Activated CD8-positive, alpha-beta T cell treated with anti-CD3 and anti-CD28 coated beads, Interleukin-2, amount 10 ng/mL, durations not matched to agents 7 days and 5 days (primary cell): ENCODE data around the gene ODC1. TPM values are rescaled to one million over a fixed set of nuclear protein-coding genes. Genes with fewer than 3 reads are reported as not detected.

Experiments
- ATAC-seq: fragments of 150-1000 bp; cut with Tn5 transposase; one replicate; pipeline ENCODE4 v1.10.0; 2021; ENCODE audit warnings: moderate library complexity
- CTCF ChIA-PET: fragments of 350-600 bp; sonication (Branson Sonifier 250); formaldehyde crosslinking; loops from one replicate; lab custom pipeline; 2021; ENCODE audit warnings: antibody characterized with exemption; lab: Charles Lee
- POLR2A ChIA-PET: fragments of 350-600 bp; sonication (Branson Sonifier 250); formaldehyde crosslinking; loops from one replicate; lab custom pipeline; 2021; ENCODE audit warnings: antibody characterized with exemption; lab: Charles Lee
- DNase-seq: peaks from one replicate; pipeline ENCODE4 v3.0.0-alpha.2; 2020
- H3K27ac Mint-ChIP-seq: one replicate; pipeline ENCODE4 v1.8.0; 2021; ENCODE audit warnings: mild to moderate bottlenecking, mixed read lengths
- H3K27me3 Mint-ChIP-seq: one replicate; pipeline ENCODE4 v1.8.0; 2021; ENCODE audit warnings: low read depth, mixed read lengths
- H3K36me3 Mint-ChIP-seq: one replicate; pipeline ENCODE4 v1.8.0; 2021; ENCODE audit warnings: low read depth, mixed read lengths
- H3K4me1 Mint-ChIP-seq: one replicate; pipeline ENCODE4 v1.8.0; 2021; ENCODE audit warnings: low read depth, mixed read lengths
- H3K4me3 Mint-ChIP-seq: one replicate; pipeline ENCODE4 v1.8.0; 2021; ENCODE audit warnings: mild to moderate bottlenecking, mixed read lengths
- H3K9me3 Mint-ChIP-seq: one replicate; pipeline ENCODE4 v1.8.0; 2022; ENCODE audit warnings: mixed read lengths; ENCODE audit not compliant: insufficient read depth
- total RNA-seq, 2 experiments: library from RNA; stranded (reverse); gene quantifications; one replicate each; pipeline ENCODE4 v1.2.3, GENCODE V29; 2021

The ODC1 gene
- total RNA-seq, 2 experiments from 2014 or later, result 54.4 to 54.6 TPM

DNA sequence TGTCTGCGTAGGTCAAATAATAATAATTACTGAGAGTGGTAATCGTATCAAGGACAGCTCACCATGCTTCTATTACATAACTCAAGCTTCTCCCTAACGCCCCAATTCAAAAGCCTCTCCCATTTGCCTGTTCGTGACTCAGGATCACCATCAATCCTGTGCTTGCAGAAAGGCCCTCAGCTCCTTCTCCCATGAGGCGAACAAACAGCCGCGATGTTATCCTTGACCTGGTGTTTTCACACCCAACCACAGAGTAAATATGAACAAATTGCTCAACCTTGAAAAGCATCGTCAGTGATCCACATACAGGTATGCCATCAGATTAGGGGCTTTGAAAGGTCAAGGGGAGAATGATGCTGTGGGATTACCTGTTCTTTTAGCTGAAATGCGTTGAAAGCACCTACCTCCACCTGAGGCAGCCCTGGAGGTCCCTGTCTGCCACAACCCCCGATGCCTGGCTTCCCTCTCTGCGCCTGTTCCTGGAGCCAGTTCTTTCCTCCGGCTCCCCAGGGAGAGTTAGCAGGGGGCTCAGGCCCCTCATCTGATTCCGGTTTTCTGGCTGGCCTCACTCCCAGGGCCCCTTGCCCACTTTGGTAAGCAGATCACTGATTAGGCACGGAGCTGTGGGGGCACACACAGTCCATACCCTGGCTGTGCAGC, 39.1 kb upstream of the ODC1 start:
- ChIA-PET CTCF (interaction anchor here (0.9 kb wide), 1 partner anchor 503 kb away, joined by 3 read pairs; no protein-coding TSS in a partner anchor), POLR2A (no interaction called here)
- Mint-ChIP-seq H3K36me3 (no peaks in the 10 kb centered on the region), H3K4me1 (no peaks in the 10 kb centered on the region), H3K27ac (no peak overlapping the region), H3K9me3 (no peaks in the 10 kb centered on the region), H3K4me3 (no peak overlapping the region), H3K27me3 (peaks cover 37% of the 10 kb centered on the region)
- no peak for ATAC-seq
- no peak for DNase-seq

- Mint-ChIP-seq H3K27me3 (peaks cover 39% of the 10 kb centered on the region), H3K27ac (no peak overlapping the region), H3K4me3 (no peak overlapping the region), H3K9me3 (no peaks in the 10 kb centered on the region), H3K4me1 (no peaks in the 10 kb centered on the region), H3K36me3 (no peaks in the 10 kb centered on the region)
- CTCF ChIA-PET, result interaction anchor here (0.9 kb wide), 1 partner anchor 502 kb away, joined by 3 read pairs; no protein-coding TSS in a partner anchor
- POLR2A ChIA-PET, result no interaction called here
- DNase-seq (no peak), ATAC-seq (no peak)
Measured at GRCh38 chr2:10486601-10487079, 38.5 kb upstream of the ODC1 start.

- POLR2A ChIA-PET, result no interaction called here
- H3K27me3 Mint-ChIP-seq, result peaks cover 38% of the 10 kb centered on the region
- no peaks in the 10 kb centered on the region for H3K4me1 Mint-ChIP-seq
- no peak overlapping the region for H3K27ac Mint-ChIP-seq
- DNase-seq (no peak), ATAC-seq (no peak)
- H3K36me3 Mint-ChIP-seq, result no peaks in the 10 kb centered on the region
- no peak overlapping the region for H3K4me3 Mint-ChIP-seq
- CTCF ChIA-PET, result no interaction called here
- no peaks in the 10 kb centered on the region for H3K9me3 Mint-ChIP-seq
Measured at GRCh38 chr2:10486091-10486490, 38.0 kb upstream of the ODC1 start.

GRCh38 chr2:10482913-10483312, 34.8 kb upstream of the ODC1 start:
- Mint-ChIP-seq H3K4me3 (no peak overlapping the region), H3K27ac (no peak overlapping the region), H3K4me1 (peaks cover under 1% of the 10 kb centered on the region), H3K9me3 (no peaks in the 10 kb centered on the region), H3K36me3 (no peaks in the 10 kb centered on the region), H3K27me3 (peaks cover 38% of the 10 kb centered on the region)
- ChIA-PET CTCF (no interaction called here), POLR2A (interaction anchor here (0.6 kb wide), 1 partner anchor 16 kb away, joined by 3 read pairs; no protein-coding TSS in a partner anchor)
- no peak for ATAC-seq
- DNase-seq, result no peak

DNA sequence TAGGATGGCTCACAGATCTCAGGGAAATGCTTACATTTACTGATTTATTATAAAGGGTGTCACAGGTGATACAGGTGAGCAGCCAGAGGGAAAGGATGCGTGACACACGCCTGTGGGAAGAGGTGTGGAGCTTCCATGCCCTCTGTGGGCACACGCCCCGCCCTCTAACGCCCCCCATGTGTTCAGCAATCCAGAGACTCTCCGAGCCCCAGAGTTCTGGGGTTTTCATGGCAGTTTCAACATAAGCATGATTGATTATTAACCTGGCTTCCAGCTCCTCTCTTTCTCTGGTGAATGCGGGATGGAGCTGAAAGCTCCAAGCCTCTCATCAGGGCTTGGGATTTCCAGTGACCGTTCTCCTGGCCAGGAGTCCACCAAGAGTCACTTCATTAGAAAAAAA, 34.3 kb upstream of the ODC1 start:
- H3K4me1 Mint-ChIP-seq, result peaks cover 4% of the 10 kb centered on the region
- peaks cover 38% of the 10 kb centered on the region for H3K27me3 Mint-ChIP-seq
- no peak overlapping the region for H3K27ac Mint-ChIP-seq
- H3K4me3 Mint-ChIP-seq, result no peak overlapping the region
- ChIA-PET POLR2A (interaction anchor here (0.6 kb wide), 1 partner anchor 16 kb away, joined by 3 read pairs; no protein-coding TSS in a partner anchor), CTCF (no interaction called here)
- ATAC-seq, result no peak
- no peaks in the 10 kb centered on the region for H3K36me3 Mint-ChIP-seq
- DNase-seq, result no peak
- no peaks in the 10 kb centered on the region for H3K9me3 Mint-ChIP-seq

GRCh38 chr2:10481666-10482157, 33.6 kb upstream of the ODC1 start:
- H3K27me3 Mint-ChIP-seq, result peaks cover 35% of the 10 kb centered on the region
- H3K4me3 Mint-ChIP-seq, result no peak overlapping the region
- DNase-seq (no peak), ATAC-seq (no peak)
- POLR2A ChIA-PET, result no interaction called here
- H3K4me1 Mint-ChIP-seq, result peaks cover 9% of the 10 kb centered on the region
- no peak overlapping the region for H3K27ac Mint-ChIP-seq
- CTCF ChIA-PET, result no interaction called here
- no peaks in the 10 kb centered on the region for H3K9me3 Mint-ChIP-seq
- H3K36me3 Mint-ChIP-seq, result no peaks in the 10 kb centered on the region

GRCh38 chr2:10481055-10481665, 33.0 kb upstream of the ODC1 start:
- peaks cover 9% of the 10 kb centered on the region for H3K4me1 Mint-ChIP-seq

GRCh38 chr2:10480359-10480949, 32.3 kb upstream of the ODC1 start:
- CTCF ChIA-PET, result interaction anchor here (0.9 kb wide), 1 partner anchor 73 kb away, joined by 3 read pairs; no protein-coding TSS in a partner anchor
- DNase-seq (no peak), ATAC-seq (no peak)
- Mint-ChIP-seq H3K27me3 (peaks cover 30% of the 10 kb centered on the region), H3K36me3 (no peaks in the 10 kb centered on the region), H3K27ac (no peak overlapping the region), H3K9me3 (no peaks in the 10 kb centered on the region), H3K4me3 (no peak overlapping the region), H3K4me1 (peaks cover 9% of the 10 kb centered on the region)
- POLR2A ChIA-PET, result no interaction called here

More at GRCh38 chr2:10481055-10481665, 33.0 kb upstream of the ODC1 start:
- ChIA-PET CTCF (no interaction called here), POLR2A (no interaction called here)
- no peak for DNase-seq
- Mint-ChIP-seq H3K4me3 (no peak overlapping the region), H3K27me3 (peaks cover 35% of the 10 kb centered on the region), H3K9me3 (no peaks in the 10 kb centered on the region), H3K27ac (no peak overlapping the region), H3K36me3 (no peaks in the 10 kb centered on the region)
- no peak for ATAC-seq

- ATAC-seq (no peak), DNase-seq (no peak)
- Mint-ChIP-seq H3K27me3 (peaks cover 21% of the 10 kb centered on the region), H3K36me3 (no peaks in the 10 kb centered on the region), H3K4me3 (no peak overlapping the region), H3K9me3 (no peaks in the 10 kb centered on the region), H3K27ac (no peak overlapping the region), H3K4me1 (peaks cover 9% of the 10 kb centered on the region)
- ChIA-PET CTCF (no interaction called here), POLR2A (no interaction called here)
Measured at GRCh38 chr2:10478916-10479315, 30.8 kb upstream of the ODC1 start.

GRCh38 chr2:10478298-10478625, 30.1 kb upstream of the ODC1 start:
- peaks cover 9% of the 10 kb centered on the region for H3K4me1 Mint-ChIP-seq
- ATAC-seq (no peak), DNase-seq (no peak)
- H3K36me3 Mint-ChIP-seq, result no peaks in the 10 kb centered on the region
- no peaks in the 10 kb centered on the region for H3K9me3 Mint-ChIP-seq
- CTCF ChIA-PET, result no interaction called here
- H3K27me3 Mint-ChIP-seq, result peaks cover 14% of the 10 kb centered on the region
- H3K27ac Mint-ChIP-seq, result no peak overlapping the region
- H3K4me3 Mint-ChIP-seq, result no peak overlapping the region
- POLR2A ChIA-PET, result no interaction called here

DNA sequence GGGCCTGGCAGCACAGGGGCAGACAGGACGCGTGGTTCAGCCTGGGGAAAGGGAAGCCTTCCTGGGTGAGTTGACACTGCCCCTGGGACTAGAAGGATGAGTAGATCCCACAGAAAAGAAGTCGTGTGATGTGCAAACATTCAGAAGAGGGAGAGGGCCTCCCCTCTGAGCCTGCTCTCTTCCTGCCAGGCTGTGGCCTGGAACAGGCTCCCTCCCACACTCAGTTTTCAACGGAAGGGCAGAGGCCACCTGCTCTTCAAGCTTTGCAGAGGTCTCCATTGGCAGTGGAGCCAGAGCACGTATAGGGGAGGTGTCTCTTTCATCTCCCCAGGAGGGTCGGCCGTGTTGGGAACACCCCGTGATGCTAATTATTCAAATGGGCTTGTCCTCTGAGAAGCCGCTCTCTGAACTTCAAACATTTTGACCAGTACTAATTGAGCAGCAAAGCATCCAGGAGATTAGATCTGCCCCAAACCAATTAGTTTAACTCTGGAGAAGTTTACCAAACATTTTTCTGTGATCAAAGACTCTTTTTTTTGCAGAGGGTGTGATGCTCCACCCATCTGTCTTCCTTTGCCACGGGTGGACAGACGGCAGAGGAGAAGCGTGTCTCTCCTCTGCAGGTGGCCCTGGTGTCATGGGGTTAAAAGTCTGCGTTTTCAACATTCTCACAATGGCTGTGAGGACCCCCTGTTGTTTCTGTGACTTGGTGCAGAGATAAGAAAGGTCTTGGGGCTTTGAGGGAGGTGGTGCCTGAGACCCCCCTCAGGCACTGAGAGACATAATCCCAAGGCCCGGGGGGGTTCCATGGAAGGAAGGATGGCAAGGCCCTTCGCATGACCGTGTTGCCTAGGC, 29.5 kb upstream of the ODC1 start:
- H3K9me3 Mint-ChIP-seq, result no peaks in the 10 kb centered on the region
- DNase-seq, result no peak
- ChIA-PET POLR2A (no interaction called here), CTCF (no interaction called here)
- H3K4me3 Mint-ChIP-seq, result no peak overlapping the region
- peaks cover 9% of the 10 kb centered on the region for H3K4me1 Mint-ChIP-seq
- H3K27ac Mint-ChIP-seq, result no peak overlapping the region
- peak; percentile 40 for ATAC-seq
- H3K27me3 Mint-ChIP-seq, result peaks cover 13% of the 10 kb centered on the region
- no peaks in the 10 kb centered on the region for H3K36me3 Mint-ChIP-seq
